Fibroblast of skin of back (primary cell): ENCODE data around the gene AIFM1.
A peak's percentile ranks its signal among the peaks of the same experiment; 100 is the strongest.

Source experiments
- DNase-seq: peaks from one replicate; pipeline ENCODE4 v3.0.0-alpha.2; 2013

Gene AIFM1

GRCh38 chrX:130170752-130171445 lies 5.3 kb upstream of the AIFM1 start:
- DNase-seq: peak; percentile 14

- no peak for DNase-seq
These were observed 1.4 kb upstream of the AIFM1 start for GRCh38 chrX:130167040-130167439.

- no peak for DNase-seq
These were observed 799 bp upstream of the AIFM1 start for GRCh38 chrX:130166503-130166777.

- DNase-seq: no peak
These were observed 399 bp downstream of the AIFM1 start for GRCh38 chrX:130165181-130165702.

GRCh38 chrX:130163398-130163797 lies 2.2 kb downstream of the AIFM1 start:
- DNase-seq: no peak

- DNase-seq: no peak
These were observed 3.4 kb downstream of the AIFM1 start for GRCh38 chrX:130162094-130162735.

- no peak for DNase-seq
These were observed 5.9 kb downstream of the AIFM1 start for GRCh38 chrX:130159776-130160175.

- DNase-seq: no peak
These were observed 7.3 kb downstream of the AIFM1 start for GRCh38 chrX:130158311-130158710.

GRCh38 chrX:130155564-130155963 lies 10.1 kb downstream of the AIFM1 start:
- DNase-seq: no peak

GRCh38 chrX:130147631-130148030 lies 18.0 kb downstream of the AIFM1 start:
- no peak for DNase-seq

- DNase-seq: peak; percentile 21
These were observed 20.5 kb downstream of the AIFM1 start for GRCh38 chrX:130145123-130145522.

- DNase-seq: no peak
These were observed 21.1 kb downstream of the AIFM1 start for GRCh38 chrX:130144509-130144908.

- DNase-seq: no peak
These were observed 26.0 kb downstream of the AIFM1 start for GRCh38 chrX:130139474-130140201.

GRCh38 chrX:130136961-130137360 lies 28.7 kb downstream of the AIFM1 start:
- DNase-seq: no peak

- DNase-seq: no peak
These were observed 29.1 kb downstream of the AIFM1 start for GRCh38 chrX:130136496-130136895.

GRCh38 chrX:130130990-130131389 lies 34.7 kb downstream of the AIFM1 start:
- DNase-seq: no peak

GRCh38 chrX:130125091-130125874 lies 40.4 kb downstream of the AIFM1 start:
- no peak for DNase-seq

GRCh38 chrX:130124577-130124976 lies 41.1 kb downstream of the AIFM1 start:
- no peak for DNase-seq

GRCh38 chrX:130121505-130121800 lies 44.2 kb downstream of the AIFM1 start:
- DNase-seq: no peak

- peak; percentile 83 for DNase-seq
These were observed 44.7 kb downstream of the AIFM1 start for GRCh38 chrX:130120746-130121504.

- peak; percentile 23 for DNase-seq
These were observed 45.3 kb downstream of the AIFM1 start for GRCh38 chrX:130120321-130120731.

GRCh38 chrX:130119312-130119898 lies 46.2 kb downstream of the AIFM1 start:
- DNase-seq: no peak
